ENCODE measurements around the gene RBMY1D. TPM values are rescaled to one million over a fixed set of nuclear protein-coding genes. Genes with fewer than 3 reads are reported as not detected.

RBMY1D gene
- total and polyA plus RNA-seq, 2 donors (not counting 3 experiments of a cell fraction or from before 2014, with no cell fraction given), result not detected

- Histone ChIP-seq H3K4me1 (ENCODE audit: control insufficient read depth, extremely low read depth, insufficient read depth, low read length) (no peaks in the 10 kb centered on the region), H3K27ac (ENCODE audit: insufficient read depth, low read depth, low read length) (no peak overlapping the region), H3K36me3 (ENCODE audit: control insufficient read depth in 2 of 2, extremely low read depth in 1 of 2, insufficient read depth in 2 of 2, low read length in 2 of 2) (no peaks in the 10 kb centered on the region), H4K20me1 (replicated peaks; ENCODE audit: control insufficient read depth, extremely low read depth, insufficient read depth, low read length) (no peaks in the 10 kb centered on the region), H3K9me1 (replicated peaks; ENCODE audit: control insufficient read depth, extremely low read depth, insufficient read depth, low read length) (no peaks in the 10 kb centered on the region), H3K9me3 (replicated peaks; ENCODE audit: control insufficient read depth, insufficient read depth, low read length) (no peaks in the 10 kb centered on the region), H2AFZ (ENCODE audit: low read depth, low read length) (no peak overlapping the region), H3K27me3 (ENCODE audit: control insufficient read depth in 2 of 2, insufficient read depth in 2 of 2, low read length in 2 of 2) (no peaks in the 10 kb centered on the region), H3K4me2 (ENCODE audit: insufficient read depth, low read length) (no peak overlapping the region), H3K79me2 (ENCODE audit: control insufficient read depth, insufficient read depth, low read length) (no peaks in the 10 kb centered on the region), H3K9ac (replicated peaks; ENCODE audit: extremely low read depth, insufficient read depth, low read length) (no peak overlapping the region), H3K4me3 (replicated peaks in 1 of 3; ENCODE audit: insufficient read depth in 1 of 3, low read depth in 1 of 3, low read length in 3 of 3) (no peak overlapping the region)
- no peak for TF ChIP-seq MYC (IDR thresholded peaks at IDR 0.05; ENCODE audit: low read depth, low read length)
- no peak for TF ChIP-seq EZH2 (IDR thresholded peaks at IDR 0.05; ENCODE audit: borderline replicate concordance, low read depth, low read length, severe bottlenecking)
- TF ChIP-seq GATA2 (IDR thresholded peaks at IDR 0.05; ENCODE audit: insufficient read depth, insufficient read length, low read depth, low read length), result no peak
- intact Hi-C loops (cut with micrococcal nuclease) (no loop called here), dilution Hi-C loops (cut with MboI; ENCODE audit: extremely low pct_ligation_motif_present, low sequenced_read_pairs) (no loop called here)
- FAIRE-seq (no peak), DNase-seq (ENCODE audit: low read depth, low spot score) (no peak)
- no TSS peak for BruUV-seq (replicated peaks)
- ChIA-PET CTCF (no interaction called here), POLR2A (no interaction called here)
Observed at GRCh38 chrY:21835052-21835451, 59.3 kb downstream of the RBMY1D start.

Other genes with a start within 250 kb of the RBMY1D start
- gene RBMY1E, start 23.5 kb upstream of the RBMY1D start, total RNA-seq, result not detected in 2 replicates
- gene RBMY1E, start 23.5 kb upstream of the RBMY1D start, polyA plus RNA-seq, result not detected in 2 replicates

All from endothelial cell of umbilical vein (primary cell).